SK-N-SH treated with all-trans-retinoic acid at 6 μM for 48 hours (cell line): ENCODE results near the gene RAB6A.

ENCODE experiments used
- ATAC-seq: fragments of 200-7000 bp; cut with Tn5 transposase; 3 replicates; pipeline ENCODE4 v1.9.1; 2020; ENCODE audit warnings: mild to moderate bottlenecking, moderate library complexity
- ARNTL ChIP-seq: fragments of 450-650 bp; formaldehyde crosslinking; IDR thresholded peaks from 2 replicates; pipeline ENCODE4 v1.5.0; 2020; ENCODE audit warnings: low read depth, mild to moderate bottlenecking, moderate library complexity, borderline replicate concordance
- CSDC2 ChIP-seq: fragments of 250-450 bp; sonication (Bioruptor Pico); IDR thresholded peaks from 2 replicates; pipeline ENCODE4 v1.5.0; 2020; ENCODE audit warnings: mild to moderate bottlenecking, moderate library complexity
- ESRRG ChIP-seq: fragments of 250-450 bp; sonication (Bioruptor Pico); IDR thresholded peaks from 2 replicates; pipeline ENCODE4 v1.6.1; 2021; ENCODE audit warnings: mild to moderate bottlenecking
- OSR1 ChIP-seq: fragments of 250-450 bp; sonication (Bioruptor Pico); IDR thresholded peaks from 2 replicates; pipeline ENCODE4 v1.8.0; 2022; ENCODE audit warnings: moderate library complexity, mild to moderate bottlenecking, inconsistent platforms
- PPARA ChIP-seq: fragments of 250-450 bp; sonication (Bioruptor Pico); IDR thresholded peaks from 2 replicates; pipeline ENCODE4 v1.5.0; 2020; ENCODE audit warnings: mild to moderate bottlenecking, borderline replicate concordance
- RARB ChIP-seq: fragments of 250-450 bp; sonication (Bioruptor Pico); IDR thresholded peaks from 2 replicates; pipeline ENCODE4 v1.8.0; 2021; ENCODE audit warnings: mild to moderate bottlenecking, moderate library complexity
- SNAI2 ChIP-seq: fragments of 250-450 bp; sonication (Bioruptor Pico); IDR thresholded peaks from 2 replicates; pipeline ENCODE4 v1.5.0; 2020; ENCODE audit warnings: mild to moderate bottlenecking, moderate library complexity
- TCF4 ChIP-seq: fragments of 250-450 bp; sonication (Bioruptor Pico); IDR thresholded peaks from 2 replicates; pipeline ENCODE4 v1.8.0; 2021; ENCODE audit warnings: mild to moderate bottlenecking, moderate library complexity, borderline replicate concordance
- TOX ChIP-seq: fragments of 250-450 bp; sonication (Bioruptor Pico); IDR thresholded peaks from 2 replicates; pipeline ENCODE4 v1.8.0; 2021; ENCODE audit warnings: mild to moderate bottlenecking, moderate library complexity, borderline replicate concordance
- ZC3H10 ChIP-seq: fragments of 250-450 bp; sonication (Bioruptor Pico); IDR thresholded peaks from 2 replicates; pipeline ENCODE4 v1.5.1; 2021; ENCODE audit warnings: mild to moderate bottlenecking, moderate library complexity
- ZFP3 ChIP-seq: fragments of 250-450 bp; sonication (Bioruptor Pico); IDR thresholded peaks from 2 replicates; pipeline ENCODE4 v1.5.0; 2020; ENCODE audit warnings: mild to moderate bottlenecking, moderate library complexity
- ZFP30 ChIP-seq: fragments of 450-650 bp; formaldehyde crosslinking; IDR thresholded peaks from 2 replicates; pipeline ENCODE4 v1.5.0; 2022; ENCODE audit warnings: mild to moderate bottlenecking, moderate library complexity
- ZNF565 ChIP-seq: fragments of 450-650 bp; formaldehyde crosslinking; conservative IDR thresholded peaks from 2 replicates; pipeline ENCODE4 v1.5.0; 2020; ENCODE audit warnings: low read depth, mild to moderate bottlenecking, moderate library complexity
- ZNF70 ChIP-seq: fragments of 450-650 bp; formaldehyde crosslinking; IDR thresholded peaks from 2 replicates; pipeline ENCODE4 v1.5.0; 2020; ENCODE audit warnings: mild to moderate bottlenecking, moderate library complexity
- TF ChIP-seq, protein P1 (sequence below): fragments of 250-450 bp; sonication (Bioruptor Pico); IDR thresholded peaks from 2 replicates; pipeline ENCODE4 v1.5.0; 2020; ENCODE audit warnings: mild to moderate bottlenecking, moderate library complexity
- TF ChIP-seq, protein P2 (sequence below): fragments of 250-450 bp; sonication (Bioruptor Pico); IDR thresholded peaks from 2 replicates; pipeline ENCODE4 v1.5.1; 2021; ENCODE audit warnings: mild to moderate bottlenecking, moderate library complexity
- TF ChIP-seq, protein P3 (sequence below): fragments of 250-450 bp; sonication (Bioruptor Pico); IDR thresholded peaks from 2 replicates; pipeline ENCODE4 v1.8.0; 2021; ENCODE audit warnings: low read depth, mild to moderate bottlenecking, moderate library complexity, borderline replicate concordance
- TF ChIP-seq, protein P4 (sequence below): fragments of 250-450 bp; sonication (Bioruptor Pico); IDR thresholded peaks from 2 replicates; pipeline ENCODE4 v1.5.1; 2020; ENCODE audit warnings: low read depth, mild to moderate bottlenecking, moderate library complexity

RAB6A gene

DNA sequence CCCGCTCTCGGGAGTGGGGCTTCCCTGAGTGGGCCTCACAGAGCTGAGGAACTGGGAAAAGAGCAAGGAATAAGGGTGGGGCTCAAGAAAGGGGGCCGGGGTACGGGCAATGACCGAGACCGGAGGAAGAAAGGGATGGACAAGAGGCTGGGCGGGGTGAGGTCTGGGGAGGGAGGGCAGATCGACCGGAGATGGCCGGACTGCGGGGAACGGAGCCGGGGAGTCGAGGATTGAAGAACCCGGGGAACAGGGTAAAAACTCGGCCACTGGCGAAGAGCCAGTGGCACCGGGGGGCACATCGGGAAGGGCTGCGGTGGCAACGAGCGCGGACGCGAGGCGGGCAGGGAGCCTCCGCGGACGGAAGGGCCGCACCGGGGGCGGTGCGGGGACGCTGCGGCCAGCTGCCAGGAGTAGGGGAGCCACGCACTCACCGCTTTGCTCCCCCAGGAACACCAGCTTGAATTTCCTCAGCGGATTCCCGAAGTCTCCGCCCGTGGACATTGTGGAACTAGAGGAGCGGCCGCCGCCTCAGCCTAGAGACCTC, 667 bp downstream of the RAB6A start:
- peak; percentile 57 for ATAC-seq
- TF ChIP-seq TOX (CRISPR knock-in tag) (no peak), ZC3H10 (CRISPR knock-in tag) (no peak), ARNTL (no peak)
- TF ChIP-seq, protein P1, sequence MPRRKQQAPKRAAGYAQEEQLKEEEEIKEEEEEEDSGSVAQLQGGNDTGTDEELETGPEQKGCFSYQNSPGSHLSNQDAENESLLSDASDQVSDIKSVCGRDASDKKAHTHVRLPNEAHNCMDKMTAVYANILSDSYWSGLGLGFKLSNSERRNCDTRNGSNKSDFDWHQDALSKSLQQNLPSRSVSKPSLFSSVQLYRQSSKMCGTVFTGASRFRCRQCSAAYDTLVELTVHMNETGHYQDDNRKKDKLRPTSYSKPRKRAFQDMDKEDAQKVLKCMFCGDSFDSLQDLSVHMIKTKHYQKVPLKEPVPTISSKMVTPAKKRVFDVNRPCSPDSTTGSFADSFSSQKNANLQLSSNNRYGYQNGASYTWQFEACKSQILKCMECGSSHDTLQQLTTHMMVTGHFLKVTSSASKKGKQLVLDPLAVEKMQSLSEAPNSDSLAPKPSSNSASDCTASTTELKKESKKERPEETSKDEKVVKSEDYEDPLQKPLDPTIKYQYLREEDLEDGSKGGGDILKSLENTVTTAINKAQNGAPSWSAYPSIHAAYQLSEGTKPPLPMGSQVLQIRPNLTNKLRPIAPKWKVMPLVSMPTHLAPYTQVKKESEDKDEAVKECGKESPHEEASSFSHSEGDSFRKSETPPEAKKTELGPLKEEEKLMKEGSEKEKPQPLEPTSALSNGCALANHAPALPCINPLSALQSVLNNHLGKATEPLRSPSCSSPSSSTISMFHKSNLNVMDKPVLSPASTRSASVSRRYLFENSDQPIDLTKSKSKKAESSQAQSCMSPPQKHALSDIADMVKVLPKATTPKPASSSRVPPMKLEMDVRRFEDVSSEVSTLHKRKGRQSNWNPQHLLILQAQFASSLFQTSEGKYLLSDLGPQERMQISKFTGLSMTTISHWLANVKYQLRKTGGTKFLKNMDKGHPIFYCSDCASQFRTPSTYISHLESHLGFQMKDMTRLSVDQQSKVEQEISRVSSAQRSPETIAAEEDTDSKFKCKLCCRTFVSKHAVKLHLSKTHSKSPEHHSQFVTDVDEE (CRISPR knock-in tag), result no peak

DNA sequence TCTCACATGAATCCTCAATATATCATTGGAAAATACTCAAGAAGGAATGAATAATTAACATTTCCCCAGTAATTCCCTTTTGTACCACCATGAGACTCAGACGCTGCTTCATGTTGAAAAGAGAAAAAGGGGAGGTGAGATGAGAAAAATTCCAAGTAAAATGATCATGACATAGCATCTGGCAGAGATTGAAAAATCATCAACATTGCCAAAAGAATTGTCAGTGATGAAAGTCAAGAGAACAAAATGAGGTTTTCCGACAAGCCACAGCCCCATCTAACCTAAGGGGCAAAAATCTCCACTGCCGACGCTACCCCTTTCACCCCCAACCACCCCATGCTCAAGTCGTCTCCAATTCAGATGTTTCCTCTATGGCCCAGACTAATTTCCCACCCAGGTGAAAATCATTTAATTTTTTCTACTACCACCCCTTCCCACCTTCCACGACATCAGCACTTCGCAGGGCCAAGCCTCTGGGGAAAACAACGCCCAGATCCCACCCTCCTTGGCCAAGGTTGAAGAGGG, 1.2 kb downstream of the RAB6A start:
- peak; percentile 18 for ATAC-seq
- TF ChIP-seq, protein P2, sequence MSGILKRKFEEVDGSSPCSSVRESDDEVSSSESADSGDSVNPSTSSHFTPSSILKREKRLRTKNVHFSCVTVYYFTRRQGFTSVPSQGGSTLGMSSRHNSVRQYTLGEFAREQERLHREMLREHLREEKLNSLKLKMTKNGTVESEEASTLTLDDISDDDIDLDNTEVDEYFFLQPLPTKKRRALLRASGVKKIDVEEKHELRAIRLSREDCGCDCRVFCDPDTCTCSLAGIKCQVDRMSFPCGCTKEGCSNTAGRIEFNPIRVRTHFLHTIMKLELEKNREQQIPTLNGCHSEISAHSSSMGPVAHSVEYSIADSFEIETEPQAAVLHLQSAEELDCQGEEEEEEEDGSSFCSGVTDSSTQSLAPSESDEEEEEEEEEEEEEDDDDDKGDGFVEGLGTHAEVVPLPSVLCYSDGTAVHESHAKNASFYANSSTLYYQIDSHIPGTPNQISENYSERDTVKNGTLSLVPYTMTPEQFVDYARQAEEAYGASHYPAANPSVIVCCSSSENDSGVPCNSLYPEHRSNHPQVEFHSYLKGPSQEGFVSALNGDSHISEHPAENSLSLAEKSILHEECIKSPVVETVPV, result no peak
- TF ChIP-seq, protein P3, sequence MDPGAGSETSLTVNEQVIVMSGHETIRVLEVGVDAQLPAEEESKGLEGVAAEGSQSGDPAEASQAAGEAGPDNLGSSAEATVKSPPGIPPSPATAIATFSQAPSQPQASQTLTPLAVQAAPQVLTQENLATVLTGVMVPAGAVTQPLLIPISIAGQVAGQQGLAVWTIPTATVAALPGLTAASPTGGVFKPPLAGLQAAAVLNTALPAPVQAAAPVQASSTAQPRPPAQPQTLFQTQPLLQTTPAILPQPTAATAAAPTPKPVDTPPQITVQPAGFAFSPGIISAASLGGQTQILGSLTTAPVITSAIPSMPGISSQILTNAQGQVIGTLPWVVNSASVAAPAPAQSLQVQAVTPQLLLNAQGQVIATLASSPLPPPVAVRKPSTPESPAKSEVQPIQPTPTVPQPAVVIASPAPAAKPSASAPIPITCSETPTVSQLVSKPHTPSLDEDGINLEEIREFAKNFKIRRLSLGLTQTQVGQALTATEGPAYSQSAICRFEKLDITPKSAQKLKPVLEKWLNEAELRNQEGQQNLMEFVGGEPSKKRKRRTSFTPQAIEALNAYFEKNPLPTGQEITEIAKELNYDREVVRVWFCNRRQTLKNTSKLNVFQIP, result no peak
- no peak for TF ChIP-seq PPARA (CRISPR knock-in tag)
- TF ChIP-seq SNAI2 (CRISPR knock-in tag), result no peak
- TF ChIP-seq ZC3H10 (CRISPR knock-in tag), result no peak
- TF ChIP-seq, protein P1 (CRISPR knock-in tag), result no peak
- no peak for TF ChIP-seq ZNF565 (CRISPR knock-in tag)
- TF ChIP-seq ZFP3, result no peak
- no peak for TF ChIP-seq TCF4 (CRISPR knock-in tag)
- no peak for TF ChIP-seq RARB (CRISPR knock-in tag)
- no peak for TF ChIP-seq ESRRG
- TF ChIP-seq, protein P4, sequence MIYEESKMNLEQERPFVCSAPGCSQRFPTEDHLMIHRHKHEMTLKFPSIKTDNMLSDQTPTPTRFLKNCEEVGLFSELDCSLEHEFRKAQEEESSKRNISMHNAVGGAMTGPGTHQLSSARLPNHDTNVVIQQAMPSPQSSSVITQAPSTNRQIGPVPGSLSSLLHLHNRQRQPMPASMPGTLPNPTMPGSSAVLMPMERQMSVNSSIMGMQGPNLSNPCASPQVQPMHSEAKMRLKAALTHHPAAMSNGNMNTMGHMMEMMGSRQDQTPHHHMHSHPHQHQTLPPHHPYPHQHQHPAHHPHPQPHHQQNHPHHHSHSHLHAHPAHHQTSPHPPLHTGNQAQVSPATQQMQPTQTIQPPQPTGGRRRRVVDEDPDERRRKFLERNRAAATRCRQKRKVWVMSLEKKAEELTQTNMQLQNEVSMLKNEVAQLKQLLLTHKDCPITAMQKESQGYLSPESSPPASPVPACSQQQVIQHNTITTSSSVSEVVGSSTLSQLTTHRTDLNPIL (CRISPR knock-in tag), result no peak
- no peak for TF ChIP-seq ZFP30
- TF ChIP-seq ARNTL, result no peak
- TF ChIP-seq TOX (CRISPR knock-in tag), result no peak
- no peak for TF ChIP-seq ZNF70 (CRISPR knock-in tag)

DNA sequence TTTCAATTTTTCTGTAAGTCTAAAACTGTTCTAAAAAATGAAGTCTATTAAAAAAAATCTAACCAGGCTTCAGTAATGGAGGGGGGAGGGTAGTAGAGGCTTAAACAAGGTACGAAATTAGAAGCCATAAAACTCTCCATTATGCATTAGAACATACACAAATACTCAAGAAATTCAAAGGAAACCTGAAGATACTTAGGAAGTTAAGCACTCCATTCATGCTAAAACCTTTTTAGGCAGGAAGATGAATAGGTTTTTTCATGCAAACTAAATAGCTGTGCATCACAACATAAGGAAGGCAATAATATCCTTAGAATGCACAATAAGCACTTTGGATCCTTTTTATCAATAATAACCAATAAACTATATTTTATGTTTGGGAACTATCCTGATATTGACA, 2.4 kb downstream of the RAB6A start:
- ATAC-seq, result no peak
- TF ChIP-seq, protein P2, result no peak
- no peak for TF ChIP-seq OSR1 (CRISPR knock-in tag)
- no peak for TF ChIP-seq PPARA (CRISPR knock-in tag)
- no peak for TF ChIP-seq ESRRG
- no peak for TF ChIP-seq SNAI2 (CRISPR knock-in tag)
- no peak for TF ChIP-seq CSDC2 (CRISPR knock-in tag)
- TF ChIP-seq TCF4 (CRISPR knock-in tag), result no peak
- no peak for TF ChIP-seq ARNTL
- TF ChIP-seq, protein P4 (CRISPR knock-in tag), result no peak
